DND-41 (cell line): ENCODE measurements around the gene SYT15.
"Not testable (repeated sequence)": the region's sequence is repeated elsewhere in the genome, so short reads cannot be mapped to it uniquely, and the experiment has no call there.

ENCODE experiments used
- CTCF ChIP-seq: IDR thresholded peaks from 2 replicates; pipeline ENCODE4 v1.5.1; 2012; ENCODE audit warnings: borderline replicate concordance, low read length, moderate library complexity, mild to moderate bottlenecking; ENCODE audit not compliant: poor library complexity, severe bottlenecking; ENCODE audit errors: extremely low read depth
- EZH2 ChIP-seq: IDR thresholded peaks from 3 replicates; pipeline ENCODE4 v1.6.1; 2012; ENCODE audit warnings: borderline replicate concordance, low read depth, mild to moderate bottlenecking, moderate library complexity, low read length, inconsistent platforms; ENCODE audit not compliant: severe bottlenecking

- not testable (repeated sequence) for TF ChIP-seq CTCF, EZH2
These were observed 49.2 kb upstream of the SYT15 start for GRCh38 chr10:46529742-46530141.
